Measurements from ENCODE around the gene KRTAP10-4.

KRTAP10-4 gene

DNA sequence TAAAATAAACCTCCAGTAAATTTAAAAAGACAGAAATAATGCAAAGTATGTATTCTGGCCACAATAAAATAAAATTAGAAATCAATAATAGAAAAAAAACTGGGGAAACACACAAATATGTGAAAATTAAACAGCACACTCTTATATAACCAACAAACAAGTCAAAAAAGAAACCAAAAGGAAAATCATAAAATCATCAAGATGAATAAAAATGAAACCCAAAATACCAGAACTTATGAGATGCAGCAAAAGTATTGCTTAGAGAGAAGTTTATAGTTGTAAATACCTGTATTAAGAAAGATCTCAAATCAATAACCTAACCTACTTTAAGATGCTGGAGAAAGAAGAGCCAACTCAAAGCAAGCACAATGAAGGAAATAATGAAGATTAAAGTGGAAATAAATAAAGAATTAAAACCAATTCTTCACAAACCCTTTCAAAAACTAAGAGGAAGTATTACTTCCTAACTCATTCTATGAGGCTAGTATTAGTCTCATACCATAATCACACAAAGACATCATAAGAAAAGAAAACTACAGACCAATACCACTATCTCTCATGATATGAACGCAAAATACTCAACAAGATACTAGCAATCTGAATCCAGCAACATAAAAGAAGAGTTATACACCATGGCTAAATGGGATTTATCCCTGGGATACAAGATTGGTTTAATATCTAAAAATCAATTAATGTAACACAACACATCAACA, 8.5 kb upstream of the KRTAP10-4 start:
- TF ChIP-seq, protein P1, sequence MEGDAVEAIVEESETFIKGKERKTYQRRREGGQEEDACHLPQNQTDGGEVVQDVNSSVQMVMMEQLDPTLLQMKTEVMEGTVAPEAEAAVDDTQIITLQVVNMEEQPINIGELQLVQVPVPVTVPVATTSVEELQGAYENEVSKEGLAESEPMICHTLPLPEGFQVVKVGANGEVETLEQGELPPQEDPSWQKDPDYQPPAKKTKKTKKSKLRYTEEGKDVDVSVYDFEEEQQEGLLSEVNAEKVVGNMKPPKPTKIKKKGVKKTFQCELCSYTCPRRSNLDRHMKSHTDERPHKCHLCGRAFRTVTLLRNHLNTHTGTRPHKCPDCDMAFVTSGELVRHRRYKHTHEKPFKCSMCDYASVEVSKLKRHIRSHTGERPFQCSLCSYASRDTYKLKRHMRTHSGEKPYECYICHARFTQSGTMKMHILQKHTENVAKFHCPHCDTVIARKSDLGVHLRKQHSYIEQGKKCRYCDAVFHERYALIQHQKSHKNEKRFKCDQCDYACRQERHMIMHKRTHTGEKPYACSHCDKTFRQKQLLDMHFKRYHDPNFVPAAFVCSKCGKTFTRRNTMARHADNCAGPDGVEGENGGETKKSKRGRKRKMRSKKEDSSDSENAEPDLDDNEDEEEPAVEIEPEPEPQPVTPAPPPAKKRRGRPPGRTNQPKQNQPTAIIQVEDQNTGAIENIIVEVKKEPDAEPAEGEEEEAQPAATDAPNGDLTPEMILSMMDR (conservative IDR thresholded peaks at IDR 0.05; ENCODE audit: low read depth, low read length), result no peak
- H3K4me3 ChIP-seq (ENCODE audit: low read depth, low read length), result no peak overlapping the region
- DNase-seq (ENCODE audit: low read depth), result no peak

DNA sequence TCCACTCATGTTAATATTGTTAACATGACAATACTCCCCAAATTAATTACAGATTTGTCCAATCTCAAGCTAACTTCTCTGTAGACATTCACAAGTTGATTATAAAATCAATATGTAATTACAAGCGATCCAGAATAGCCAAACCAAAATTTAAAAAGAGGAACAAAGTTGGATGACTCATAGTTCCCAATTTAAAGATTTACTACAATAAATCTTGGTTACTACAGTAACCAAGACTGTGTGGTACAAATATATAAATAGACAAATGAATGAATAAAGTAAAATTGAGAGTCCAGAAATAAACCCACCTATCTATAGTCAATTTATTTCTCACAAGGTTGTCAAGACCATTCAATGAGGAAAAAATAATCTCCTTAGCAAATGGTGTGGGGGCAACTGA, 7.1 kb upstream of the KRTAP10-4 start:
- no peak for DNase-seq (ENCODE audit: low read depth)
- no peak overlapping the region for H3K4me3 ChIP-seq (ENCODE audit: low read depth, low read length)
- TF ChIP-seq, protein P1 (conservative IDR thresholded peaks at IDR 0.05; ENCODE audit: low read depth, low read length), result no peak

DNA sequence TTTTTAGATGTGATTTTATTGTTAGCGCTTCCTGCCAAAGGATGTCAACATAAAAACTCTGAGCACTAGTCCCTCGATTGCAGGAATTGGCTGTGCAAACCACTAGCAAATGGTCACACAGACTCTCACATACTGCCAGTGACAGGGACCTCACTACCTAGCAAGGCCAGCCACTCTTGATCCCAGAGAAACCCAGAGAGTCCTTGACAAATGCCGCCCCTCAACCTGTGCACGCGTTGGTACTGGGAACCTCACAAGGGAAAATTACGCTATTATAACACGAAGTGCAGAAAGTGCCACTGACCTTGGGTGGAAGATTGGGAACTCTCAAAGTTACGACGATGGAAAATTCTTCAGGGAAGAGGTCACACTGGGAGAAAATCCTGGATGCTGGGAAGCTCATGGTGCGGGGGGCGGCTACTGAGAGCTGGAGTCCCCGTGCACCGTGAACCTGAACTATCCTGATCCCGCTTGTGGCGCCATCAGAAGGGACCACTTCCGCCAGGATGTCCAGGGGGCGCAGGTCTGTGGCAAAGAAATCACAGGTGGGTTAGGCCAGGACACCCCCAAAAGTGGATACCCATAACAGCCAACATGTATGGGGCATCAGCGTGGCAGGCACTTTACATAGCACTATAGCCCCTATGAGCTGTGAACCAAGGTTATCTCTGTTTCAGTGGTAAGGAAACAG, 5.9 kb upstream of the KRTAP10-4 start:
- TF ChIP-seq, protein P1 (conservative IDR thresholded peaks at IDR 0.05; ENCODE audit: low read depth, low read length), result no peak
- no peak for DNase-seq (ENCODE audit: low read depth)
- H3K4me3 ChIP-seq (ENCODE audit: low read depth, low read length), result no peak overlapping the region

DNA sequence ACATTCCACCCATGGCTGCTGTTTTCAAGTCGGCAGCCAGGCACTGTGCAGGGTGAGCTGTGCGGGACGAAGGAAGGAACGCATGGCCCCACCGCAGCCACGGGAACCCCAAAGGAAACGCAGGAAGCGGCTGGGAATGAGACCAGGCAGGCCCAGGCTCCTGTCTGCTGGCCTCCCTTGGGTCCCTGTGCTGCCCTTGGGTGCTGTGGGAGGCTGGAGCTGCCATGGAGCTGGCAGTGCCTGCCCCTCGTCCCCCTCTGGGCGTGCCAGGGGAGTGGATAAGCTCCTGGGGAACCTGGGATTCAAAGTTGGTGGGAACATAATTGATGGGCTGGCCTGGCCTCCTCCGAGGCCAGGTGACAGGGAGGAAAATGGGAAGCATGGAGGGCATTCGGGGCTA, 5.3 kb upstream of the KRTAP10-4 start:
- DNase-seq (ENCODE audit: low read depth), result no peak
- no peak overlapping the region for H3K4me3 ChIP-seq (ENCODE audit: low read depth, low read length)
- TF ChIP-seq, protein P1 (conservative IDR thresholded peaks at IDR 0.05; ENCODE audit: low read depth, low read length), result no peak

DNA sequence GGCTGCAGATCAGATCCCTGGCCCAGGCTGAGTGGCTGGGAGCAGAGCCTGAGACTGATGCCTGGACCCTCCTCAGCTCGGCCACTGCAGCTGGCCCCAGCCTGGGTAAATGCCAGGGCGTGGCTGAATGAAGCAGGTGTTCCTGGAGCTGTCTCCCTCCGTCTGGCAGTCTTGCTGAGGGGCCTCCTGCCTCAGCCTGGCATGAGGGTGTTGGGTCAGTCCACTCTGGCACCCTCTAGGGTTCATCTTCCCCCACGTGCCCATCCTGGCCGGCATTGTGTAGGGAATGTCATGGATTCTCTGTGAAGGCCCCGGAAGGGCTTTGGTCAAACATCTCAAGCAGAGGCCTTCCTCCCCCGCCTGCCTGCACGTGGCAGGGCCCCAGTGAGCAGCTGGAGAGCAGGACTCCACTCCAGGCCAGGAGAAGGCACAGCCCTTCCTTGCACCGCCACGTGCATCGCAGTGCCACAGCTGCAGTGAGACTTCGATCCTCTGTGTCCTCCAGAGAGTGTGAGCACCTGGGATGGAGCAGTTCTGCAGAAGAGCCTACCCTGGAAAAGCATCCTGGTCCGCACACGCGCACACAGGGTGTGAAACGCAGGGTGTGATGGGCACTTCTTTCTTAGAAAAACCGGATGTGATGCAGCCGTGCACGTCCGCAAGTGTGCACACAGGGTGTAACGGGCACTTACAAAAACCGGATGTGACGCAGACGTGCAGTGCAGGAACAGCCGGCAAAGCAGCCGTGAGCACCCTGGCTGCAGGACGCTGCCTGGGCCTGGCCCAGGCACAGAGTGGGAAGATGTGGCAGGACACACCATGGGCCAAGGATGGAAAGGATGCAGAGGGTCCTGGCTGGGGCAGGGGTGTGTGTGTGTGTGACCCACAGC, 4.6 kb upstream of the KRTAP10-4 start:
- DNase-seq (ENCODE audit: low read depth), result no peak
- H3K4me3 ChIP-seq (ENCODE audit: low read depth, low read length), result no peak overlapping the region
- TF ChIP-seq, protein P1 (conservative IDR thresholded peaks at IDR 0.05; ENCODE audit: low read depth, low read length), result no peak

DNA sequence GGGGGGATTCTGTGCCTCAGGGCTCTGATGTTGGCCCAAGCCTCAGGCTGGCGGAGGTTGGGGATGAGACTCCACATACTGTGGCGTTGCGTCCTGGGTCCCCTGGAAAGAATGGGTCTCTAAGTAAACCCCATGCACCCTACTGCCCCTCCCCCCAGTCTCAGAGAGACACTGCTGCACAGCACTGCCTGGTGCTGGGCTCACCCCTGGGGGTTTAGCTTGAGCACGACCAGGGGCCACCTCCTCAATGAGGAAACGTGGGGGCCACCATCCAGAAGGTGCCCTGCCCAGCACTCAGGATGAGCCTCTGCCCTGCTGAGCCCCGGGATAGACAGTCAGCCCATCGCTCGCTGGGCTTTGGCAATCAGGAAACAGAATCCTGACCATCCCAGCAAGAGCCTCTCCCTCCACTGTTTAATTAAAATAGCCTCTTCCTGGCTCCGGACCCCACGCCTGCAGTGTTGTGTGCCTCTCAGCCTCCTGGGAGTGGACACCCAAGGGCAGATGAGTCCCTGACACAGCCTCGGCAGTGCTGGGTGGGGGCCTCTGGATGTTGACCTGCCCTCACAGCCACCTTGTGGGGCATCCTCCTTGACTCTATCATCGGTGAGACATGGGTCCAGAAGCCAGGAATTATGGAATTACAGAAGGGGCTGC, 3.5 kb upstream of the KRTAP10-4 start:
- DNase-seq (ENCODE audit: low read depth), result no peak
- H3K4me3 ChIP-seq (ENCODE audit: low read depth, low read length), result no peak overlapping the region
- TF ChIP-seq, protein P1 (conservative IDR thresholded peaks at IDR 0.05; ENCODE audit: low read depth, low read length), result no peak

Measured in choroid plexus epithelial cell (primary cell).